ENCODE data around the gene PLXDC2. TPM values are rescaled to one million over a fixed set of nuclear protein-coding genes. Genes with fewer than 3 reads are reported as not detected.
A peak's percentile ranks its signal among the peaks of the same experiment; 100 is the strongest.
"Not testable (repeated sequence)": the region's sequence is repeated elsewhere in the genome, so short reads cannot be mapped to it uniquely, and the experiment has no call there.

Gene PLXDC2
- total and polyA plus RNA-seq, 2 donors from 2014 or later: 11.9 to 42.1 TPM

- no peaks in the 10 kb centered on the region for H3K9me3 ChIP-seq (ENCODE audit: control insufficient read depth in 2 of 3, insufficient read depth in 1 of 3, low read length in 3 of 3)
- no peak for FAIRE-seq
Measured at GRCh38 chr10:20034732-20035131, 218.5 kb downstream of the PLXDC2 start.

DNA sequence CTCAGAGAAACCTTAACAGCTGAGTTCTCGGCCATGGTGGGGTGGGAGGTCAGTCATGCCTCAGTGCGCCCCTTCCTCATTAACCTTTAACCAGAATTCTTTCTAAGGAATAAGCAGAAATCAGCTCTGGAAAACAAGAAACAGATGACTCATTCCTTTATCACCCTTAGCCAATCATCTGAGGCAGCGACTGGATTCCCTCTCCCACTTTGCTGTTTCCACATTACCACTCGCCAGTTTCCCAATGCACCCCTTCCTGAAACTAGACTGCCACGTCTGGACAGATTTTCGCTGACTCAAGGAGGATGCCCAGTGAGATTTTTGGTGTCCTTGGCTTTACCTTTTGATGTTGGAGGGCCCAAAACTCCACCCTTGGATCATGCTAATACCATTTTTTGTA is 223.8 kb downstream of the PLXDC2 start:
- no peaks in the 10 kb centered on the region for H3K9me3 ChIP-seq (ENCODE audit: control insufficient read depth in 2 of 3, insufficient read depth in 1 of 3, low read length in 3 of 3)
- no peaks in the 10 kb centered on the region for H3K27me3 ChIP-seq (ENCODE audit: control insufficient read depth, insufficient read depth, low read length)
- TF ChIP-seq, protein P1, sequence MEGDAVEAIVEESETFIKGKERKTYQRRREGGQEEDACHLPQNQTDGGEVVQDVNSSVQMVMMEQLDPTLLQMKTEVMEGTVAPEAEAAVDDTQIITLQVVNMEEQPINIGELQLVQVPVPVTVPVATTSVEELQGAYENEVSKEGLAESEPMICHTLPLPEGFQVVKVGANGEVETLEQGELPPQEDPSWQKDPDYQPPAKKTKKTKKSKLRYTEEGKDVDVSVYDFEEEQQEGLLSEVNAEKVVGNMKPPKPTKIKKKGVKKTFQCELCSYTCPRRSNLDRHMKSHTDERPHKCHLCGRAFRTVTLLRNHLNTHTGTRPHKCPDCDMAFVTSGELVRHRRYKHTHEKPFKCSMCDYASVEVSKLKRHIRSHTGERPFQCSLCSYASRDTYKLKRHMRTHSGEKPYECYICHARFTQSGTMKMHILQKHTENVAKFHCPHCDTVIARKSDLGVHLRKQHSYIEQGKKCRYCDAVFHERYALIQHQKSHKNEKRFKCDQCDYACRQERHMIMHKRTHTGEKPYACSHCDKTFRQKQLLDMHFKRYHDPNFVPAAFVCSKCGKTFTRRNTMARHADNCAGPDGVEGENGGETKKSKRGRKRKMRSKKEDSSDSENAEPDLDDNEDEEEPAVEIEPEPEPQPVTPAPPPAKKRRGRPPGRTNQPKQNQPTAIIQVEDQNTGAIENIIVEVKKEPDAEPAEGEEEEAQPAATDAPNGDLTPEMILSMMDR (IDR thresholded peaks at IDR 0.05; ENCODE audit: borderline replicate concordance, extremely low read depth, insufficient read depth): no peak
- peak overlapping the region; percentile 45 to 63 for H3K27ac ChIP-seq (ENCODE audit: low read depth in 2 of 2, low read length in 2 of 2)
- no peak overlapping the region for H3K4me3 ChIP-seq (ENCODE audit: low read length in 3 of 3)
- H3K36me3 ChIP-seq (ENCODE audit: control insufficient read depth in 2 of 3, insufficient read depth in 3 of 3, low read length in 3 of 3): no peaks in the 10 kb centered on the region
- no peaks in the 10 kb centered on the region for H3K4me1 ChIP-seq (ENCODE audit: control insufficient read depth in 2 of 3, insufficient read depth in 2 of 3, low read depth in 1 of 3, low read length in 3 of 3)
- no peak for FAIRE-seq
- H3K9ac ChIP-seq (ENCODE audit: low read length in 3 of 3): no peak overlapping the region
- peak in 1 of 5 donors; percentile 36 for DNase-seq
- intact Hi-C loops (cut with DNase I): no loop called here

More at GRCh38 chr10:20034732-20035131, 218.5 kb downstream of the PLXDC2 start:
- Histone ChIP-seq H3K27ac (ENCODE audit: low read depth in 2 of 2, low read length in 2 of 2) (no peak overlapping the region), H3K4me1 (ENCODE audit: control insufficient read depth in 2 of 3, insufficient read depth in 2 of 3, low read depth in 1 of 3, low read length in 3 of 3) (peaks cover 0 to 4% (median 0%) of the 10 kb centered on the region in 3 donors), H3K4me3 (ENCODE audit: low read length in 3 of 3) (no peak overlapping the region), H3K9ac (ENCODE audit: low read length in 3 of 3) (no peak overlapping the region), H3K36me3 (ENCODE audit: control insufficient read depth in 2 of 3, insufficient read depth in 3 of 3, low read length in 3 of 3) (no peaks in the 10 kb centered on the region), H3K27me3 (ENCODE audit: control insufficient read depth, insufficient read depth, low read length) (no peaks in the 10 kb centered on the region)
- intact Hi-C loops (cut with DNase I): no loop called here
- DNase-seq: no peak
- TF ChIP-seq, protein P1 (IDR thresholded peaks at IDR 0.05; ENCODE audit: borderline replicate concordance, extremely low read depth, insufficient read depth): no peak

DNA sequence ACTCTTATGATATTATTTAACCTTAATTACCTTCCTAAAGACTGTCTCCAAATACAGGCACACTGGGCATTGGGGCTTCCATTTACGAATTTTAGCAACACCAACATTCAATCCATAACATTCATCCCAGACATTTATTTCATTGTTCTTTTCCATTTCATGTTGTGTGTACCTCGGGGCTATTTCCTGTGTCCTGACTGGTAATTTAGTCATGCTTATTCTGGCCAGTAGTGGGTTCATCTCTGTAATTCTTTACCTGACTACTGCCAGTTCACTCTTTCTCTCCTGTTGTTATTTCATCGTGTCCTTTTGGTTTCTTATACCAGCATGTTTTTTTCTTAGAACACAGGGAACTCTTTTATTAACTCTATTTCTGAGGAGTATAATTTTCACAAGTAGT is 225.7 kb downstream of the PLXDC2 start:
- no peaks in the 10 kb centered on the region for H3K27me3 ChIP-seq (ENCODE audit: control insufficient read depth, insufficient read depth, low read length)
- no peaks in the 10 kb centered on the region for H3K9me3 ChIP-seq (ENCODE audit: control insufficient read depth in 2 of 3, insufficient read depth in 1 of 3, low read length in 3 of 3)
- no peak for FAIRE-seq
- no peaks in the 10 kb centered on the region for H3K36me3 ChIP-seq (ENCODE audit: control insufficient read depth in 2 of 3, insufficient read depth in 3 of 3, low read length in 3 of 3)
- H3K4me1 ChIP-seq (ENCODE audit: control insufficient read depth in 2 of 3, insufficient read depth in 2 of 3, low read depth in 1 of 3, low read length in 3 of 3): no peaks in the 10 kb centered on the region
- DNase-seq: no peak
- TF ChIP-seq, protein P1 (IDR thresholded peaks at IDR 0.05; ENCODE audit: borderline replicate concordance, extremely low read depth, insufficient read depth): no peak
- no peak overlapping the region for H3K9ac ChIP-seq (ENCODE audit: low read length in 3 of 3)
- H3K27ac ChIP-seq (ENCODE audit: low read depth in 2 of 2, low read length in 2 of 2): no peak overlapping the region
- H3K4me3 ChIP-seq (ENCODE audit: low read length in 3 of 3): no peak overlapping the region
- intact Hi-C loops (cut with DNase I): no loop called here

DNA sequence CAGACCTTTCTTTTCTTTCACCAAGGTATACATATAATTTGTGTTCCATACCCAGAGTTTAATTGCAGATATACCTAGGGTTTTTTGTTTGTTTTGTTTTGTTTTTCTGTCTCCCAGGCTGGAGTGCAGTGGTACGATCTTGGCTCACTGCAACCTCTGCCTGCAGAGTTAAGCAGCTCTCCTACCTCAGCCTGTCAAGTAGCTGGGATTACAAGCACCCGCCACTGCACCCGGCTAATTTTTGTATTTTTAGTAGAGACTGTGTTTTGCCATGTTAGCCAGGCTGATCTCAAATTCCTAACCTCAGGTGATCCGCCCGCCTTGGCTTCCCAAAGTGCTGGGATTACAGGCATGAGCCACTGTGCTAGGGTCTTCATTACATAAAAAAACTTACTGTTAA is 228.9 kb downstream of the PLXDC2 start:
- intact Hi-C loops (cut with DNase I); H3K9me3 ChIP-seq (ENCODE audit: control insufficient read depth in 2 of 3, insufficient read depth in 1 of 3, low read length in 3 of 3); H3K27ac ChIP-seq (ENCODE audit: low read depth in 2 of 2, low read length in 2 of 2); H3K4me3 ChIP-seq (ENCODE audit: low read length in 3 of 3); H3K27me3 ChIP-seq (ENCODE audit: control insufficient read depth, insufficient read depth, low read length); H3K36me3 ChIP-seq (ENCODE audit: control insufficient read depth in 2 of 3, insufficient read depth in 3 of 3, low read length in 3 of 3); DNase-seq; H3K9ac ChIP-seq (ENCODE audit: low read length in 3 of 3); H3K4me1 ChIP-seq (ENCODE audit: control insufficient read depth in 2 of 3, insufficient read depth in 2 of 3, low read depth in 1 of 3, low read length in 3 of 3); FAIRE-seq: not testable (repeated sequence)

Measured in kidney (tissue), 14 donors.